Panc1 (cell line): Measurements from ENCODE around the gene METTL24. TPM values are rescaled to one million over a fixed set of nuclear protein-coding genes. Genes with fewer than 3 reads are reported as not detected.

Experiments
- ATAC-seq: fragments of 200-7000 bp; cut with Tn5 transposase; 2 replicates; pipeline ENCODE4 v1.9.1; 2020; ENCODE audit warnings: mild to moderate bottlenecking, moderate library complexity
- BruUV-seq: library from RNA; stranded (reverse); fragments of 400-500 nt; replicated peaks from 2 replicates; lab custom pipeline; 2021; lab: Mats Ljungman, UMichigan
- CTCF ChIA-PET: fragments of 300-600 bp; sonication (Branson Sonifier 250); formaldehyde crosslinking; loops from one replicate; lab custom pipeline; 2022; ENCODE audit warnings: antibody characterized with exemption; lab: Charles Lee
- POLR2A ChIA-PET: fragments of 300-600 bp; sonication (Branson Sonifier 250); formaldehyde crosslinking; loops from one replicate; lab custom pipeline; 2022; ENCODE audit warnings: antibody characterized with exemption; lab: Charles Lee
- DNase-seq: peaks from one replicate; pipeline ENCODE4 v3.0.0-alpha.2; 2010; ENCODE audit warnings: low read depth, low spot score
- H3K27ac ChIP-seq: 2 replicates; pipeline ENCODE4 v1.5.1; 2011; ENCODE audit warnings: mild to moderate bottlenecking, low read length, inconsistent platforms
- H3K27me3 ChIP-seq: fragments of 200-500 bp; sonication (Bioruptor generic); 2 replicates; pipeline ENCODE4 v1.6.0; 2014; ENCODE audit warnings: low read length, inconsistent platforms; ENCODE audit not compliant: control insufficient read depth, insufficient read depth
- H3K36me3 ChIP-seq: fragments of 200-500 bp; sonication (Bioruptor generic); 2 replicates; pipeline ENCODE4 v1.5.1; 2014; ENCODE audit warnings: inconsistent platforms, mild to moderate bottlenecking, low read length, moderate library complexity; ENCODE audit not compliant: control insufficient read depth, insufficient read depth
- H3K4me1 ChIP-seq: 2 replicates; pipeline ENCODE4 v1.5.1; 2011; ENCODE audit warnings: inconsistent platforms, mild to moderate bottlenecking, low read length, moderate library complexity; ENCODE audit not compliant: control insufficient read depth, insufficient read depth
- H3K4me3 ChIP-seq, 2 experiments: 2 replicates each; pipeline ENCODE4 v1.5.1; 2011 to 2012; ENCODE audit warnings: low read depth in 2 of 2, low read length in 2 of 2, mild to moderate bottlenecking in 2 of 2, inconsistent platforms in 1 of 2, moderate library complexity in 1 of 2
- H3K9me3 ChIP-seq: fragments of 200-500 bp; sonication (Bioruptor generic); 2 replicates; pipeline ENCODE4 v1.5.1; 2014; ENCODE audit warnings: low read depth, mild to moderate bottlenecking, inconsistent platforms, low read length, moderate library complexity; ENCODE audit not compliant: control insufficient read depth, insufficient read depth
- POLR2AphosphoS5 ChIP-seq: IDR thresholded peaks from 2 replicates; pipeline ENCODE4 v1.6.1; 2012; ENCODE audit warnings: mild to moderate bottlenecking, low read depth, low read length, moderate library complexity
- SIN3A ChIP-seq: IDR thresholded peaks from 2 replicates; pipeline ENCODE4 v1.6.1; 2012; ENCODE audit warnings: low read depth, mild to moderate bottlenecking, low read length, moderate library complexity, borderline replicate concordance; ENCODE audit not compliant: insufficient read depth
- TCF7L2 ChIP-seq: IDR thresholded peaks from 2 replicates; pipeline ENCODE4 v1.6.1; 2011; ENCODE audit warnings: mild to moderate bottlenecking, low read depth, low read length, inconsistent platforms
- in situ Hi-C: cut with HindIII; loops from 2 replicates; pipeline ENCODE4 v1.10.0; 2016; ENCODE audit warnings: low sequenced_read_pairs, low pct_unique_long_range_greater_than_20kb
- intact Hi-C: fragments of 100-400 bp; cut with micrococcal nuclease; formaldehyde crosslinking; loops from one replicate; pipeline ENCODE4 v1.10.0; 2022; ENCODE audit not compliant: unreplicated experiment
- total RNA-seq: library from RNA; stranded (reverse); gene quantifications from one replicate; pipeline ENCODE4 v1.2.1, GENCODE V29; 2021; ENCODE audit not compliant: unreplicated experiment
- TF ChIP-seq, protein P1 (sequence below): fragments of 450-650 bp; IDR thresholded peaks from 2 replicates; pipeline ENCODE4 v1.5.1; 2017; ENCODE audit warnings: mild to moderate bottlenecking
- TF ChIP-seq, protein P2 (sequence below), 2 experiments: IDR thresholded peaks; 2 replicates each; pipeline ENCODE4 v1.6.1; 2011 to 2012; ENCODE audit warnings: low read depth in 2 of 2, control low read depth in 1 of 2, low read length in 1 of 2, mild to moderate bottlenecking in 1 of 2, moderate library complexity in 1 of 2; ENCODE audit not compliant: insufficient read depth in 1 of 2

The METTL24 gene
- total RNA-seq, 1 experiment from 2014 or later: not detected

DNA sequence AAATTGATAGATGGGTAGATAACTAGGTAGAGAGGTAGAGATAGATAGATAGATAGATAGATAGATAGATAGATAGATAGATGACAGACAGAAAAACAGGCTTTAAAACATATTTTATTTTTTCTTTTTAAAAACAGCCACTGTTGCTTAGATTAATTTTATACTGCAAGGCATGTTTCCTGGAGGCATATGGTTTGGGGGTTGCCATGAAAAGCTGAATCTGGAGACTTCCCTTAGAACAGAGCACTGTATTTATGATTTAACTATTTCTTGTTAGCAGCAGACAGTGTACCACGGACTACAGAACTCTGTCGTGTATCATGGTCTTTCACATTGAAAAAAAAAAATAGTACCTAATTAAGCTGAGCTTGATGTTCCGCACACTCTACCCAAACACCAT is 38.8 kb downstream of the METTL24 start:
- DNase-seq: no peak
- ChIA-PET POLR2A (no interaction called here), CTCF (no interaction called here)

DNA sequence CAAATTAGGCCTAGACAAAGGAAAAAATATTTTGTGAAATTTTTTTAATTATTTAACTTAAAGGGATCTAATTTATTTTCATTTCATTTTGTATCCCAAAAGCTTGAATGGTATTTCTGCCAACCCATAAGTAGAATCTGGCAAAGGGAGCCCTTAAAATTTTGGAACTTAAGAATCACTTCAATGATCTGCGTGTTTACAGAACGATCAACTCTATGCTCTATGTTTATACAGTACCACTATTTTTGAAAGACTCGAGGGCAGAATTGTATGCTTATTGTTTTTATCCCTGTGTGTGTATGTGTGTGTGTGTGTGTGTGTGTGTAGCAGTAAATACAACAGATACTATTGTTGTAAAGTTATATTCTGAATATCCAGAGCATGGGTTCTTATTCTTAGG is 39.2 kb downstream of the METTL24 start:
- ChIA-PET CTCF (no interaction called here), POLR2A (interaction anchor here (0.7 kb wide), 1 partner anchor 10 kb away, joined by 6 read pairs; no protein-coding TSS in a partner anchor)
- no peaks in the 10 kb centered on the region for H3K36me3 ChIP-seq
- in situ Hi-C loops: no loop called here
- no peak for TF ChIP-seq POLR2AphosphoS5
- TF ChIP-seq, protein P1, sequence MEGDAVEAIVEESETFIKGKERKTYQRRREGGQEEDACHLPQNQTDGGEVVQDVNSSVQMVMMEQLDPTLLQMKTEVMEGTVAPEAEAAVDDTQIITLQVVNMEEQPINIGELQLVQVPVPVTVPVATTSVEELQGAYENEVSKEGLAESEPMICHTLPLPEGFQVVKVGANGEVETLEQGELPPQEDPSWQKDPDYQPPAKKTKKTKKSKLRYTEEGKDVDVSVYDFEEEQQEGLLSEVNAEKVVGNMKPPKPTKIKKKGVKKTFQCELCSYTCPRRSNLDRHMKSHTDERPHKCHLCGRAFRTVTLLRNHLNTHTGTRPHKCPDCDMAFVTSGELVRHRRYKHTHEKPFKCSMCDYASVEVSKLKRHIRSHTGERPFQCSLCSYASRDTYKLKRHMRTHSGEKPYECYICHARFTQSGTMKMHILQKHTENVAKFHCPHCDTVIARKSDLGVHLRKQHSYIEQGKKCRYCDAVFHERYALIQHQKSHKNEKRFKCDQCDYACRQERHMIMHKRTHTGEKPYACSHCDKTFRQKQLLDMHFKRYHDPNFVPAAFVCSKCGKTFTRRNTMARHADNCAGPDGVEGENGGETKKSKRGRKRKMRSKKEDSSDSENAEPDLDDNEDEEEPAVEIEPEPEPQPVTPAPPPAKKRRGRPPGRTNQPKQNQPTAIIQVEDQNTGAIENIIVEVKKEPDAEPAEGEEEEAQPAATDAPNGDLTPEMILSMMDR: no peak
- TF ChIP-seq, protein P2, sequence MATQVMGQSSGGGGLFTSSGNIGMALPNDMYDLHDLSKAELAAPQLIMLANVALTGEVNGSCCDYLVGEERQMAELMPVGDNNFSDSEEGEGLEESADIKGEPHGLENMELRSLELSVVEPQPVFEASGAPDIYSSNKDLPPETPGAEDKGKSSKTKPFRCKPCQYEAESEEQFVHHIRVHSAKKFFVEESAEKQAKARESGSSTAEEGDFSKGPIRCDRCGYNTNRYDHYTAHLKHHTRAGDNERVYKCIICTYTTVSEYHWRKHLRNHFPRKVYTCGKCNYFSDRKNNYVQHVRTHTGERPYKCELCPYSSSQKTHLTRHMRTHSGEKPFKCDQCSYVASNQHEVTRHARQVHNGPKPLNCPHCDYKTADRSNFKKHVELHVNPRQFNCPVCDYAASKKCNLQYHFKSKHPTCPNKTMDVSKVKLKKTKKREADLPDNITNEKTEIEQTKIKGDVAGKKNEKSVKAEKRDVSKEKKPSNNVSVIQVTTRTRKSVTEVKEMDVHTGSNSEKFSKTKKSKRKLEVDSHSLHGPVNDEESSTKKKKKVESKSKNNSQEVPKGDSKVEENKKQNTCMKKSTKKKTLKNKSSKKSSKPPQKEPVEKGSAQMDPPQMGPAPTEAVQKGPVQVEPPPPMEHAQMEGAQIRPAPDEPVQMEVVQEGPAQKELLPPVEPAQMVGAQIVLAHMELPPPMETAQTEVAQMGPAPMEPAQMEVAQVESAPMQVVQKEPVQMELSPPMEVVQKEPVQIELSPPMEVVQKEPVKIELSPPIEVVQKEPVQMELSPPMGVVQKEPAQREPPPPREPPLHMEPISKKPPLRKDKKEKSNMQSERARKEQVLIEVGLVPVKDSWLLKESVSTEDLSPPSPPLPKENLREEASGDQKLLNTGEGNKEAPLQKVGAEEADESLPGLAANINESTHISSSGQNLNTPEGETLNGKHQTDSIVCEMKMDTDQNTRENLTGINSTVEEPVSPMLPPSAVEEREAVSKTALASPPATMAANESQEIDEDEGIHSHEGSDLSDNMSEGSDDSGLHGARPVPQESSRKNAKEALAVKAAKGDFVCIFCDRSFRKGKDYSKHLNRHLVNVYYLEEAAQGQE (IDR thresholded peaks at IDR 0.05; ENCODE audit: insufficient read depth in 1 of 2, low read depth in 2 of 2, low read length in 1 of 2): no peak
- TF ChIP-seq TCF7L2: no peak
- TF ChIP-seq SIN3A: no peak
- no peak for ATAC-seq
- no peaks in the 10 kb centered on the region for H3K9me3 ChIP-seq
- no peak for DNase-seq
- intact Hi-C loops: no loop called here
- peaks cover 13% of the 10 kb centered on the region; the same call in 1 of the 2 replicates for H3K27me3 ChIP-seq
- no peak overlapping the region for H3K4me3 ChIP-seq
- no peak overlapping the region for H3K27ac ChIP-seq
- no TSS peak for BruUV-seq
- no peaks in the 10 kb centered on the region for H3K4me1 ChIP-seq

More for the DNA sequence above, 38.8 kb downstream of the METTL24 start:
- H3K9me3 ChIP-seq: no peaks in the 10 kb centered on the region
- in situ Hi-C loops: no loop called here
- no peak overlapping the region for H3K4me3 ChIP-seq
- ATAC-seq: no peak
- peaks cover 9% of the 10 kb centered on the region; the same call in 1 of the 2 replicates for H3K27me3 ChIP-seq
- peaks cover 2% of the 10 kb centered on the region for H3K4me1 ChIP-seq
- BruUV-seq: no TSS peak
- no peaks in the 10 kb centered on the region for H3K36me3 ChIP-seq
- intact Hi-C loops: no loop called here
- TF ChIP-seq TCF7L2 (no peak), POLR2AphosphoS5 (no peak)
- TF ChIP-seq, protein P2 (IDR thresholded peaks at IDR 0.05; ENCODE audit: insufficient read depth in 1 of 2, low read depth in 2 of 2, low read length in 1 of 2): no peak
- no peak overlapping the region for H3K27ac ChIP-seq
